Neural progenitor cell (in vitro differentiated cells): ENCODE measurements around the gene ACACA. TPM values are rescaled to one million over a fixed set of nuclear protein-coding genes. Genes with fewer than 3 reads are reported as not detected.

Source experiments
- DNase-seq: peaks from one replicate; pipeline ENCODE4 v3.0.0-alpha.2; 2016; ENCODE audit warnings: low spot score
- H2AFZ ChIP-seq: fragments of 200-600 bp; sonication (generic); replicated peaks from 2 replicates; pipeline ENCODE4 v1.6.1; 2016; ENCODE audit warnings: antibody characterized with exemption
- H3F3A ChIP-seq: fragments of 200-600 bp; sonication (generic); 2 replicates; pipeline ENCODE4 v1.6.1; 2016; ENCODE audit warnings: antibody characterized with exemption, low read depth
- H3K27ac ChIP-seq: fragments of 200-600 bp; sonication (generic); 2 replicates; pipeline ENCODE4 v1.5.1; 2016; ENCODE audit warnings: mild to moderate bottlenecking
- H3K27me3 ChIP-seq: fragments of 200-600 bp; sonication (generic); 2 replicates; pipeline ENCODE4 v1.6.1; 2016; ENCODE audit warnings: mild to moderate bottlenecking, moderate library complexity
- H3K36me3 ChIP-seq: fragments of 200-600 bp; sonication (generic); 2 replicates; pipeline ENCODE4 v1.5.1; 2016
- H3K4me1 ChIP-seq: fragments of 200-600 bp; sonication (generic); 2 replicates; pipeline ENCODE4 v1.6.1; 2016; ENCODE audit warnings: mixed run types
- H3K4me2 ChIP-seq: fragments of 200-600 bp; sonication (generic); 2 replicates; pipeline ENCODE4 v1.6.1; 2016
- H3K4me3 ChIP-seq: fragments of 200-600 bp; sonication (generic); 2 replicates; pipeline ENCODE4 v1.5.1; 2016
- H3K79me2 ChIP-seq: fragments of 200-600 bp; sonication (generic); 2 replicates; pipeline ENCODE4 v1.6.1; 2016; ENCODE audit warnings: low read depth
- H3K9ac ChIP-seq: fragments of 200-600 bp; sonication (generic); 2 replicates; pipeline ENCODE4 v1.6.1; 2016
- H3K9me3 ChIP-seq: fragments of 200-600 bp; sonication (generic); 2 replicates; pipeline ENCODE4 v1.5.1; 2016; ENCODE audit warnings: low read depth
- H4K20me1 ChIP-seq: fragments of 200-600 bp; sonication (generic); 2 replicates; pipeline ENCODE4 v1.6.1; 2016; ENCODE audit warnings: low read depth
- H3K27ac Mint-ChIP-seq: 3 replicates; pipeline ENCODE4 v1.8.0; 2021; ENCODE audit warnings: mixed read lengths
- H3K27me3 Mint-ChIP-seq: 2 replicates; pipeline ENCODE4 v1.8.0; 2022; ENCODE audit warnings: low read depth, mild to moderate bottlenecking, inconsistent platforms, moderate library complexity, mixed read lengths; ENCODE audit not compliant: insufficient read depth
- H3K36me3 Mint-ChIP-seq: 3 replicates; pipeline ENCODE4 v1.8.0; 2021; ENCODE audit warnings: mixed read lengths
- H3K4me1 Mint-ChIP-seq: 3 replicates; pipeline ENCODE4 v1.8.0; 2021; ENCODE audit warnings: mixed read lengths
- H3K4me3 Mint-ChIP-seq: 3 replicates; pipeline ENCODE4 v1.8.0; 2021; ENCODE audit warnings: mild to moderate bottlenecking, moderate library complexity, mixed read lengths
- H3K9me3 Mint-ChIP-seq: 3 replicates; pipeline ENCODE4 v1.8.0; 2020; ENCODE audit warnings: mixed read lengths
- EZH2 ChIP-seq: fragments of 200-600 bp; sonication (generic); IDR thresholded peaks from 2 replicates; pipeline ENCODE4 v1.6.1; 2017; ENCODE audit warnings: antibody characterized with exemption, mild to moderate bottlenecking, moderate library complexity
- EZH2phosphoT487 ChIP-seq: fragments of 200-600 bp; sonication (generic); IDR thresholded peaks from 2 replicates; pipeline ENCODE4 v1.6.1; 2017; ENCODE audit warnings: antibody characterized with exemption
- total RNA-seq: library from RNA; depleted of rRNA; stranded (reverse); fragments of >200 nt; gene quantifications from 2 replicates; pipeline ENCODE4 v1.2.3, GENCODE V29; 2015; ENCODE audit warnings: low replicate concordance
- TF ChIP-seq, protein P1 (sequence below): fragments of 200-600 bp; sonication (generic); IDR thresholded peaks from 2 replicates; pipeline ENCODE4 v1.5.1; 2017; ENCODE audit warnings: antibody characterized with exemption, mild to moderate bottlenecking

ACACA gene
- total RNA-seq, 1 donor from 2014 or later, result 88.6 TPM

DNA sequence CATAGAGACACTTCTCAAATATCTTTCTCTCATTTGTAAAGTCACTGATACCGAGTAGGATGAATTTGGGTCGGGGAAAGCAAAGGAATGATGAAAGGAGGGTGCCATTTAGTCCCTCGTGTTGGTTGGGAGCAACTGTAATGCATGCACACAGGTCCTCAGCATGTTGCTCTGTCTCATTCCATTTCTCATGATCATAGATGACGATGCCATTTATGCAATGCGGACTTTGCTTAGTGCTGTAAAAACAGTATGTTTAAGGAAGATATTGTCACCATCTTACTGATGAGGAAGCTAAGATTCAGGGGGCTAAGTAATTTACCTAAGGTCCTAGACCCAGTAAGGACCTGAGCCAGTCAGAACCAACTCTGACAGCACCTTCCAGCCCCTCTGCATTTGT, 357.8 kb downstream of the ACACA start:
- H3K27ac Mint-ChIP-seq, result no peak overlapping the region
- peaks cover 17% of the 10 kb centered on the region for H3K4me1 ChIP-seq
- no peak for DNase-seq
- H3K4me2 ChIP-seq, result no peak overlapping the region
- no peaks in the 10 kb centered on the region for H3K9me3 ChIP-seq
- peaks cover 52% of the 10 kb centered on the region for H3K4me1 Mint-ChIP-seq
- no peak overlapping the region for H3K4me3 Mint-ChIP-seq
- H3K4me3 ChIP-seq, result no peak overlapping the region
- peaks cover 5% of the 10 kb centered on the region for H3F3A ChIP-seq
- no peak overlapping the region for H3K27ac ChIP-seq
- H3K79me2 ChIP-seq, result no peaks in the 10 kb centered on the region
- H3K9ac ChIP-seq, result no peak overlapping the region
- no peaks in the 10 kb centered on the region for H3K9me3 Mint-ChIP-seq
- H3K27me3 ChIP-seq, result no peaks in the 10 kb centered on the region
- H3K36me3 ChIP-seq, result no peaks in the 10 kb centered on the region
- TF ChIP-seq EZH2 (no peak), EZH2phosphoT487 (no peak)
- TF ChIP-seq, protein P1, sequence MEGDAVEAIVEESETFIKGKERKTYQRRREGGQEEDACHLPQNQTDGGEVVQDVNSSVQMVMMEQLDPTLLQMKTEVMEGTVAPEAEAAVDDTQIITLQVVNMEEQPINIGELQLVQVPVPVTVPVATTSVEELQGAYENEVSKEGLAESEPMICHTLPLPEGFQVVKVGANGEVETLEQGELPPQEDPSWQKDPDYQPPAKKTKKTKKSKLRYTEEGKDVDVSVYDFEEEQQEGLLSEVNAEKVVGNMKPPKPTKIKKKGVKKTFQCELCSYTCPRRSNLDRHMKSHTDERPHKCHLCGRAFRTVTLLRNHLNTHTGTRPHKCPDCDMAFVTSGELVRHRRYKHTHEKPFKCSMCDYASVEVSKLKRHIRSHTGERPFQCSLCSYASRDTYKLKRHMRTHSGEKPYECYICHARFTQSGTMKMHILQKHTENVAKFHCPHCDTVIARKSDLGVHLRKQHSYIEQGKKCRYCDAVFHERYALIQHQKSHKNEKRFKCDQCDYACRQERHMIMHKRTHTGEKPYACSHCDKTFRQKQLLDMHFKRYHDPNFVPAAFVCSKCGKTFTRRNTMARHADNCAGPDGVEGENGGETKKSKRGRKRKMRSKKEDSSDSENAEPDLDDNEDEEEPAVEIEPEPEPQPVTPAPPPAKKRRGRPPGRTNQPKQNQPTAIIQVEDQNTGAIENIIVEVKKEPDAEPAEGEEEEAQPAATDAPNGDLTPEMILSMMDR, result no peak
- no peaks in the 10 kb centered on the region for H3K36me3 Mint-ChIP-seq
- peaks cover 3% of the 10 kb centered on the region for H3K27me3 Mint-ChIP-seq
- H4K20me1 ChIP-seq, result peaks cover 4% of the 10 kb centered on the region
- no peak overlapping the region for H2AFZ ChIP-seq

DNA sequence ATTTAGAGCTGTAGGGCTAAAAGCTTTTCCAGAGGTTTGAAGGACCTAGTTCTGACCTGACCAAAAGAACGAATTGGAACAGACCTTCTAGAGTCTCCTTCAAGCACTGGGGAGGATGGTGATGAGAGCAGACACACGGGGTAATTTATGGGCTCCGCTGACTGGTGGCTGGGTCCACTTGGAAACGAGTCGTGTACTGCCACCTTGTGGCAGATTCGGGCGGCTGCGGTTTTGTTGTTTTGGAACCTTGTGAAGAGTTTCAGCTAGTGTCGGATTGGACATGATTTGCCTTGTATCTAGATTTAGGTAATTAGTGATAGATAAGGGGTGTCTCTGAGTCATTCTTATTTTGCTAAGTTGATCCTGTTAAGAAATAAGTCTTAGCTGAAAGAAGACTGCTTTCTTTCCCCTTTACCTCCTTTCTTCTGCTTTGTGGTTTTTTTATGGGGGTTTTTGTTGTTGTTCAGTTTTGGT, 359.0 kb downstream of the ACACA start:
- Histone ChIP-seq H3K27ac (no peak overlapping the region), H3K9me3 (no peaks in the 10 kb centered on the region), H3K9ac (no peak overlapping the region), H4K20me1 (peaks cover 7% of the 10 kb centered on the region), H2AFZ (no peak overlapping the region), H3K4me1 (peaks cover 17% of the 10 kb centered on the region), H3K79me2 (no peaks in the 10 kb centered on the region), H3K4me3 (no peak overlapping the region), H3K36me3 (no peaks in the 10 kb centered on the region), H3K4me2 (no peak overlapping the region), H3K27me3 (no peaks in the 10 kb centered on the region), H3F3A (peaks cover 5% of the 10 kb centered on the region)
- peak; percentile 92 for DNase-seq
- Mint-ChIP-seq H3K36me3 (peaks cover 2% of the 10 kb centered on the region), H3K4me1 (peaks cover 57% of the 10 kb centered on the region), H3K27me3 (peaks cover 3% of the 10 kb centered on the region), H3K9me3 (no peaks in the 10 kb centered on the region), H3K4me3 (no peak overlapping the region), H3K27ac (no peak overlapping the region)
- TF ChIP-seq EZH2phosphoT487 (no peak), EZH2 (no peak)
- TF ChIP-seq, protein P1, result peak; percentile 99

DNA sequence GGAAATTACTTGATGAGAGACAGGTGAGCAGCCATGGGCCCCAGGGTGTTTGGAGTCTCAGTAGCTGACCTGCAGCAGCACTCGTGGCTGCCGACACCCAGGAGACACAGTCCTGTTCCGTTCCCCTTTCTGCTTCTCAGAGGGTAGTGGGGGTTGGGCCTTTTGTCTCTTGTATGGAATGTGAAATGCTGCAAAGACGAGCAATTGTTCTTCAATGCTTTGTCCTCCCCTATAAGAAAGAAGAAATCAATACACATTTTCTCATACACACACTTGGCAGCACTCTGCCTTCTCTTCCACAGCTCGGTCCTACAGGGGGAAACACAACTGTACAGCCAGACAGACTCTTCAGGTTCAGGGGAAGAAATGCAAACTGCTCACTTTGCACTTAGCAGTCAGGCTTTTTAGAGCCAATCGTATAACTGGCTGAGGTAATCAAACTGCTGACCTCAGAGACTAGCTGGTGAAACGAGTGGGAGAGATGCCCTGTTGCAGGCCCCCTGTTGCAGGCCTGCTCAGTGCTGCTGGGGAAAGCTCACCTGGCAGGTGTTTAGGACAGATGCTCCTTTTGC, 361.2 kb downstream of the ACACA start:
- no peak overlapping the region for H3K4me3 ChIP-seq
- no peaks in the 10 kb centered on the region for H3K27me3 Mint-ChIP-seq
- H3K79me2 ChIP-seq, result no peaks in the 10 kb centered on the region
- H3K27ac Mint-ChIP-seq, result no peak overlapping the region
- DNase-seq, result peak; percentile 53
- no peak overlapping the region for H3K27ac ChIP-seq
- no peaks in the 10 kb centered on the region for H3K36me3 ChIP-seq
- peaks cover 7% of the 10 kb centered on the region for H4K20me1 ChIP-seq
- no peak overlapping the region for H3K4me3 Mint-ChIP-seq
- TF ChIP-seq, protein P1, result no peak
- no peak for TF ChIP-seq EZH2phosphoT487
- no peak for TF ChIP-seq EZH2
- H3F3A ChIP-seq, result peaks cover 5% of the 10 kb centered on the region
- peak overlapping the region; percentile 7 for H3K4me2 ChIP-seq
- H3K4me1 Mint-ChIP-seq, result peaks cover 41% of the 10 kb centered on the region
- no peaks in the 10 kb centered on the region for H3K9me3 Mint-ChIP-seq
- no peaks in the 10 kb centered on the region for H3K9me3 ChIP-seq
- peaks cover 2% of the 10 kb centered on the region for H3K36me3 Mint-ChIP-seq
- no peaks in the 10 kb centered on the region for H3K27me3 ChIP-seq
- H3K4me1 ChIP-seq, result peaks cover 17% of the 10 kb centered on the region
- H2AFZ ChIP-seq, result no peak overlapping the region
- no peak overlapping the region for H3K9ac ChIP-seq
